GM12891 (cell line): Measurements from ENCODE around the gene ASB2.

Experiments
- DNase-seq: peaks from one replicate; pipeline ENCODE4 v3.0.0; 2011; ENCODE audit warnings: low spot score; ENCODE audit not compliant: insufficient read length
- FAIRE-seq: peaks from 2 replicates; lab custom pipeline; 2011; peaks lifted over from hg19 to GRCh38; lab: Jason Lieb, UNC
- PAX5 ChIP-seq: IDR thresholded peaks from 2 replicates; pipeline ENCODE4 v1.6.1; 2011; ENCODE audit warnings: low read length, moderate library complexity, mild to moderate bottlenecking; ENCODE audit not compliant: insufficient read depth, severe bottlenecking
- POLR2A ChIP-seq: IDR thresholded peaks from 2 replicates; pipeline ENCODE4 v1.6.1; 2011; ENCODE audit warnings: low read depth, low read length, control low read depth
- POLR2AphosphoS5 ChIP-seq: IDR thresholded peaks from 2 replicates; pipeline ENCODE4 v1.6.1; 2011; ENCODE audit warnings: low read depth, low read length, control low read depth
- POU2F2 ChIP-seq: IDR thresholded peaks from 2 replicates; pipeline ENCODE4 v1.6.1; 2011; ENCODE audit warnings: low read depth, mild to moderate bottlenecking, control low read depth, low read length, moderate library complexity
- SPI1 ChIP-seq: IDR thresholded peaks from 2 replicates; pipeline ENCODE4 v1.6.1; 2011; ENCODE audit warnings: low read depth, low read length, control low read depth
- TAF1 ChIP-seq: IDR thresholded peaks from 2 replicates; pipeline ENCODE4 v1.6.1; 2011; ENCODE audit warnings: low read depth, low read length, control low read depth

ASB2 gene

DNA sequence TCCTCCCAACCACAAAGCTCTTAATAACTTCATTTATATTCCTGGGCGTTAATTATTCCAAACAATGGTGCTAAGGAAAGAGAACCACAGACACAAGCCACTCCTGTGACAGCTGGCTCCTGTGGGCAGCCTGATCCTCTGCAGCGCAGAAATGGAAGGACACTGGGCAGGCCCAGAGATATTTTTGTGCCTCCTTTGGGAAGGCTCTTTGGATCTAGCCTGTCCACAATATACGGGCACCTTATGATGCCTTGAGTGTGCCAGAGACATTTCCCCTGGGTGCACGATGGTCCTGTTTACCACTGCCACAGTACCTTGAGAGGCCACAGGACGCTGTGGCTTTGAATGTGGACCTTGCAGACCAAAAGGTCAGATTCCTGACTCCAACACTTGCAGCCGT lies 2.1 kb downstream of the ASB2 start:
- DNase-seq (no peak), FAIRE-seq (peak; percentile 13)
- no peak for TF ChIP-seq POLR2AphosphoS5
- no peak for TF ChIP-seq SPI1
- TF ChIP-seq PAX5, result no peak
- TF ChIP-seq POU2F2, result no peak
- no peak for TF ChIP-seq POLR2A
- no peak for TF ChIP-seq TAF1

DNA sequence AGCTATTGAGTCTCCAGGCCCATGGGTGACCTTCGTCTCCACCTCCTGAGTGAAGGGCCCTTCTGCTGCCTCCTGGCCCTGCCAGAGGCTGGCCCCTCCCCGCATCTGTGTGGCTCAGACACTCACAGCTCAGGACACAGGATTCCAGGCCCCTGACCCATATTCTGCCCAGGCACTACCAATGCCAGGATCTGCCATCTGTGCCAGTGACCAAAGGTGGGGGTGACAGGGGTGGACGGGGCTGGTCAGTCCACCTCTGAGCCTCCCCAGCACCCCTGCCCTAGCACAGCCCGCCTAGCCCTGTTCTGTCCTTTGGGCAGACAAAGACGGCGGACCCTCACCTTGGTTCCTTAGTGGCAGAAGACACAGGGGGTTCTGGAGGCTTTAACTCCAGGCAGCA lies 2.8 kb downstream of the ASB2 start:
- no peak for DNase-seq
- no peak for FAIRE-seq
- TF ChIP-seq TAF1 (no peak), POLR2A (no peak), POLR2AphosphoS5 (no peak), POU2F2 (no peak), SPI1 (no peak), PAX5 (no peak)

DNA sequence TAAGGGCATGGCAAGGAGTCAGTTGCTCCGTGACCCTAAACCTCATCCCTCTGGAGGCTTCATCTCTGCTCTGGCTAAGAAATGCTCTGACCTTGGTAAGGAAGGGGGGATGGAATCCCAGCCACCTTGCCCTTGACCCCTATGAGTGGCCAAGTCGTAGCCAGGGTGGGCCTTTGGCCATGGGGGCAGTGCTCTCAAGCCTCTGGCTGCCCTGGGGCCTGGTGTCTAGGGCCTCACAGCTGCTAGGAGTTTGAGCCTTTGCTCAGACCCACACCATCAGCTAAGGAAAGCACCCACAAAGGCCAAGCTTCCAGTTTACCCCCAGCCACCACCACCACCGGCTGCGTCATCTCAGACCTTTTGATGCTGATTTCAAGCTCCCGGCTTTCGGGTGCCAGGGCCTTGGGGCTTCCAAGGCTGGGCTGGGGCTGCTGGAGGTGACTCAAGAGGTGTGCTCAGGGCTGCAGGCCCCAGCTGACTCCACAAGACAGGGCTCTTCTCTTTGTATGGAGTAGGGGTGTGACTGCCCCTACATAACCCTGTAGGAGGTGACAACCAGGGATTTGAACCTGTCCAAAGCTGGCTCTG lies 3.7 kb downstream of the ASB2 start:
- TF ChIP-seq TAF1 (no peak), PAX5 (no peak), SPI1 (no peak), POU2F2 (no peak), POLR2A (no peak), POLR2AphosphoS5 (no peak)
- FAIRE-seq (no peak), DNase-seq (no peak)

DNA sequence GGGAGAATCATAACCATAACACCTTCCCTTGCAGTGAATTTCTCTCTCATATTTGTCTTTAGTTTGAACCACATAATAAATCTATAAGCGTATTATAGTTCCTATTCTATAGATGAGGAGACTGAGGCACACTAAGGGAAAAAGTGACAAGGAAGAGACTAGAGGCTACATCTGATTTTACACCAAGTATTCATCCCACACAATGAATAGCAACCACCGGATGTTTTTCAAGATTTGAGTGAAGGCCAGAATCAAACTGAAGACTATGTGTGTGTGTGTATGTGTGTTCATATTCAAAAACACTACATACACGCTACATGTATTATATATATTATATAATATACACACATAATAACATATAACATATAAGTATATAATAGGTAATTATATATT lies 4.7 kb downstream of the ASB2 start:
- DNase-seq (no peak), FAIRE-seq (no peak)
- TF ChIP-seq SPI1, result no peak

DNA sequence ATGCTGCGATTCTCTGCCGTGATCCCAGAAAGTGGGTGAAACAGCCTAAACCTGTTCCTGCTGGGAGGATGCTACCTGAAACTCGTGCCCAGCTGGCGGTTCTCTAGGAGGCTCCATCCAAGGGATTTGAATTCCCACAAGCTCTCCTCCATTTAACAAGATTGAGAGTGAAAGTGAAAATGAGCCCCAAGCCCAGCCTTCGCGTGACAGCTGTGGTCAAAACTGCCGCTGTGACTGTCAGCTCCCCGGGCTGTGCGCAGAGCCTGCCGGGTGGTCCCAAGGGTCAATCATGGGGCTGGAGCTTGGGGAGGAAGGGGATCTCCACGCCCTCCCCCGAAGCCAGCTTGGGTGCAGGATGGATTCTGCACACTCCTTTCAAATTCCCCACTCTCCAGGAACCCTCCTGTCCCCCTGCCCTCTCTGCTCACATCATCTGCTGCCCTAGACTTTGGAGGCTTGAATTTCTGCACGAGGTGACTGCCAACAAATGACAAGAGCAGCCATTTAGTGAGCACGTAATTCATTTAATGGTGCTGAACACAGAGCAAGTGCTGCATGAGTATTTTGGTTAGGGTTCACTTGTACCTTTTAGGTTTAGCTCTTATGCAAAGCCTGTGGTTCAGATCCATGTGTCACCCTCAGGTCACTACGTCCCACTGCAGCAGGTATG lies 5.3 kb downstream of the ASB2 start:
- peak; percentile 41; the same call in 1 of the 2 replicates for TF ChIP-seq POLR2A
- TF ChIP-seq PAX5, result no peak
- TF ChIP-seq POU2F2, result peak; percentile 100
- peak; percentile 39; the same call in 1 of the 2 replicates for TF ChIP-seq POLR2AphosphoS5
- FAIRE-seq (no peak), DNase-seq (no peak)

DNA sequence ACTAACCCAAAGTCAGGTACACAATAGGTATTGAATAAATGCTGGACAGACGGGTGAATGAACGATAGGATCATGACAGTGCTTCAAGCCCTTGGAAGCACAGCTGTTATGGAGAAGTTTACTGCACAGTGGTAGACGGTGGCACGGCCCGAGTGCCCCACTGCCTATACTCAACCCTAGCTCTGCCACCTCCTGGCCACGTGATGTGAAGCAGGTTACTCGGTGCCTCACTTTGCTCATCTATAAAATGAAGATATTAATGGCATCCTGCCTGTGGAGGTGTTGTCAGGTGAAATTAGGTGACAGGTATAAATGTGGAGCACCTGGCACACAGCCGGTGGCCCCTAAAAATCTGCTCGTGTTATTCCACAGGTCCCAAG lies 5.8 kb downstream of the ASB2 start:
- FAIRE-seq (peak; percentile 87), DNase-seq (no peak)
- TF ChIP-seq SPI1 (no peak), PAX5 (no peak), POLR2A (no peak), POLR2AphosphoS5 (no peak), POU2F2 (no peak), TAF1 (no peak)

DNA sequence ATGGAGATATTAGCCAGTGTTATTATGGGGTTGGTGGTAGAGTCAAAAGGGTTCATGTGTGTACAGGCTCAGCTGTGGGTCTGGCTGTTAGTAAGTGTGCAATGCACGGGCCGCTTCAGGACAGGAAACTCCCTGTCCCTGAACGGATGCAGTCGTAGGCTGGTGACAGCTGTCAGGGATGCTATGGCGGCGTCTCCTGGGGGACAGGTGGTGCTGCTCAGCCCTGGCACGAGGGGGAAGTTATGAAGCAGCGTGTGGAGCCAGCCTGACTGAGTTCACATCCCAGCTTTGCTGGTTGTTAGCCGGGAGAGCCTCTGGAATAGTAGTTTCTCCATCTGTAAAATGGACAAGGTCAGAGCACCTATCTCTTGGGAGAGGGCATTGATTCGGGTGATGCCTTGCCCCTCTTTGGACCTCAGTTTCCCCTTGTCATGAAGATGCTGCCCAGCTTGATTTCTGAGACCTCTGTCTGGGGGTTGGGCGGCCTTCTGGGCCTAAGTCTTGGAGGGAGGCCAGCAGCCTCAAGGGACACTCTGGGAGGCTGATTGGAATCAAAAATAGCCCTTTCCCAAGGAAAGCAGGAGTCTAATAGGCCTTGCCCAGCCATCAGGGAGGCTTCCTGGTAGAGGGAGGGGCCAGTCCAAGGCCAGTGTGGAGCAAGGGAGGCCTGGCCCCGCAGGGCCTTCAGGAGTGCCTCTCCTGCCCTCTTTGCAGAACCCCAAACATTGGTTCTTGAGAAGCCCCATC lies 7.1 kb downstream of the ASB2 start:
- DNase-seq (no peak), FAIRE-seq (peak; percentile 85)
- TF ChIP-seq PAX5 (no peak), POLR2AphosphoS5 (no peak), TAF1 (no peak), POLR2A (no peak), POU2F2 (no peak; the same call in 1 of the 2 replicates), SPI1 (no peak)

DNA sequence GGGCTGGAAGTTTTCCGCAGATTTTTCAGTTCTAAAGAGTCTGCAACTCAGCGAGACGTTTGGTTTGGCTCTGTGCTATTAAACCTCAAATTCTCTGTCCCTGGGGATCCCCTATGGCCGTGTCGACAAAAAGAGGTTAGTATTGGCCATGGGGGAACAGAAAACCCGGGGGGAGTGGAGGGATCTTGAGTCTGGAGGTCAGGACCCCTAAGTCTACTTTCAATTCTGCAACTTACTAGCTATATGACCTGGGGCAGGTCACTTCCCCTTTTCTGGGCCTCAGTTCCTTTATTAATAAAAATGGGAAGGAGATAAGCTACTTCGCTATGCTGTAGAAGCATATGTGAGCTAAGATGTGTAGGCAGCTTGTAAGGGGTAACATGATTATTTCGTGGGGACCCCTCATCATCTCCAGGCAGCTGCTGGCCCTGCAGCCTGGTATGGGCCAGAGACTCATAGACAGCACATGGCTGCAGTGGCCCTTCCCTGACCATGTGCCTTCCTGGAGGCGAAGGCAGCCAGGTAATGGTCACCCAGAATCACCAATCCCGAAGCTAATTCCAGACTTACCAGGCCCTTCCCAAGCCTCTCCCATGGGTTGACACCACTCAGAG lies 8.6 kb downstream of the ASB2 start:
- DNase-seq, result peak; percentile 60
- TF ChIP-seq SPI1 (peak; percentile 100), POLR2A (no peak), TAF1 (0 out of 2 replicates have a peak, but pooled peaks have one; percentile 33), POLR2AphosphoS5 (no peak), PAX5 (no peak), POU2F2 (peak; percentile 83; the same call in 1 of the 2 replicates)
- peak; percentile 83 for FAIRE-seq

DNA sequence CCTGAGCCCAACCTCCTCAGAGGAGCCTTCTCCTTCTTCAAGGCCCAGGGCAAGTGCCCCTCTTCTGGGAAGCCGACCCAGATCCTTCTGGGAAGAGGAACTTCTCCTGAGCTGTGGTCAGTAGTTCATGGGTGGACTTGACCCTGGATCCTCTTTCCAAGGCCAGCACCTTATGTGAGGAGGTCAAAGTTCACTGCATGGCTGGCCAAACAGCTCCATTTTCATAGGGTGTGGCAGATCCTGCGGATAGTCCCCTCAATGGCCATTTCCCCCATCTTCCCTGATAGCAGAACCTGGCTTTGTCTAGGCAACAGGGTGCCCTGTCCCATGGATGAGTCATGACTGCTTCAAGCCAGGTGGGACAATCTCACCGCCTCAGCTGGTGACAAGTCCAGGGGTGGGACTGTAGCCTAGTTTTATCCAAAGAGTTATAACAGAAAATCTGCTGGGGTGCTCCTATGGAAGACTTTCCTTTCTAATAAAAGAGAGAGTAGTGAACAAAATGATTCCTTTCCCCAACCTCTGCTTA lies 10.4 kb downstream of the ASB2 start:
- TF ChIP-seq SPI1 (no peak), POU2F2 (no peak), PAX5 (no peak), POLR2A (no peak), TAF1 (no peak), POLR2AphosphoS5 (no peak)
- no peak for DNase-seq
- FAIRE-seq, result no peak

DNA sequence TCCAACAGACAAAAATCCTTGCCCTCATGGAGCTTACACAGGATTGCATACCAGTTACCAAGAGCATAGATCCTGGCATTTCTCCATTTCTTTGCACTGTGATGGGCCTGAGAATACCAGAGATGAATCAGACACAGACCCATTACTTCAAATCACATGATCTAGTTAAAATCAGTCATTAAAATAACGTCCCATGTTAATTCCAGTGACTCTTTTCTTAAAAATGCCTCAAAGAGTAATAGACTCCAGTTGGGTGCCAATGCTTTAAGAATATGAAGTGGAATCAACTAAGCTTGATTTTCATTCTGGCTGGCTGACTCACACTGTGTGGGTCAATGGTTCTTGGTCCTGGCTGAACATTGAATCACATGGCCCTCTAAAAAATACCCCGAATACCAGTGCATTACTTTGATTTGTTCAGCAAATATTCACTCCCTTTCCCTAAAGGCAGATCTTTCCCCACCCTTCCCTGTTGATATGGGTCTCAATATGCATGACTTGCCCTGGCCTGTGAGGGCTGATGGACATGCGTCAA lies 11.0 kb downstream of the ASB2 start:
- DNase-seq, result no peak

More for the DNA sequence above, 11.0 kb downstream of the ASB2 start:
- TF ChIP-seq TAF1, result no peak
- FAIRE-seq, result peak; percentile 16
